ENCODE data around the gene PPARA.

Gene PPARA

DNA sequence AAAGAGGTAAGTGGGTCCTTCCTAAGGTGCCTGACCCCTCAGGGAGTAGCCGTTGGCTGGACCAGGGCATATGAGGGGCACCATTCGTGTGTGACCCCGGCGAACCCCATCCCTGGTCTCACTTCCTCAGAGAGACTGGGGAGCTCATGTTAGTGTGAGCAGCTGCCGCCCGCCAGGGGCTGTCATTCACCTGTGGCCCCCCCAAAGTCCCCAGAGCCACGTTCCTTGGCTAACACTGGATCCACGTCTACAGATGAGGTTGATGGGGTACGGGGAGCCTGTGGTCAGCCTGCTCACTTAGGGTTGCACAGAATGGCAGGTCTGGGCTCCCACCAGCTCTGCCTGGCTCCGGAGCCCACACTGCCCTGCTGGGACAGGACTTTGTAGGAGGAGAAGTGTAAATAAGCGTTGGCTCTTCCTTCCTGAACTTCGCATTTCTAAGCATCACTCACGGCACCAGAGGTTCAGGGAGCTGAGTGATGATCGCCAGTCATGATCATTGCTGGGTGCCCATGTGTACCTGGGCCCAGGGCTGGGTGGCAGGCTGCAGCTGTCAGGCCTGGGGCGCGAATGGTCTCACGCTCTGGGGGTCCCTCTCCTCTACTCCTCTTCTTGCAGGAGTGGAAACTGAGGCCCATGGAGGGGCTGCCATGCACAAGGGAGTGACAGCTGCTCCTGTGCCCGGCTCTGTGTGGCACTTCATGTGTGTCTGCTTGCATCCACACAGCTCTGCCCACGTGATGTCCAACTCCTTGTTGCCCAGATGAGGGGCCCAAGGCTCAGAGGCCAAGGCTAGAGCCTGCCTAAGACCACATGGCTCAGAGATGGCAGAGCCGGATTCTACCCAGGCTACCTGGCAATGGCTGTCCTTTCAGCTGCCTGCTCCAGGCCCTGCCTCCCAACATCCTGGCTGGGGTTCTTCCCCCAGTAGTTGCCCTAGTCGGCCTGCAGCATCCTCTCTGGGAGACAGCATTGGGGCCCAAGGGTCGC lies 128.6 kb downstream of the PPARA start:
- TF ChIP-seq CTCF (IDR thresholded peaks at IDR 0.05; ENCODE audit: extremely low read depth, insufficient read depth, missing control alignments): no peak
- in situ Hi-C loops (cut with MboI; ENCODE audit: low pct_unique_long_range_greater_than_20kb, low sequenced_read_pairs, unreplicated experiment): no loop called here
- no peak for DNase-seq (ENCODE audit: low spot score)

- DNase-seq (ENCODE audit: low spot score): no peak
- TF ChIP-seq CTCF (IDR thresholded peaks at IDR 0.05; ENCODE audit: extremely low read depth, insufficient read depth, missing control alignments): no peak
- in situ Hi-C loops (cut with MboI; ENCODE audit: low pct_unique_long_range_greater_than_20kb, low sequenced_read_pairs, unreplicated experiment): no loop called here
Measured at GRCh38 chr22:46280063-46280817, 129.9 kb downstream of the PPARA start.

- in situ Hi-C loops (cut with MboI; ENCODE audit: low pct_unique_long_range_greater_than_20kb, low sequenced_read_pairs, unreplicated experiment): no loop called here
- DNase-seq (ENCODE audit: low spot score): no peak
- TF ChIP-seq CTCF (IDR thresholded peaks at IDR 0.05; ENCODE audit: extremely low read depth, insufficient read depth, missing control alignments): no peak
Measured at GRCh38 chr22:46280999-46281623, 130.8 kb downstream of the PPARA start.

- no peak for TF ChIP-seq CTCF (IDR thresholded peaks at IDR 0.05; ENCODE audit: extremely low read depth, insufficient read depth, missing control alignments)
- in situ Hi-C loops (cut with MboI; ENCODE audit: low pct_unique_long_range_greater_than_20kb, low sequenced_read_pairs, unreplicated experiment): no loop called here
- DNase-seq (ENCODE audit: low spot score): no peak
Measured at GRCh38 chr22:46281866-46282678, 131.7 kb downstream of the PPARA start.

DNA sequence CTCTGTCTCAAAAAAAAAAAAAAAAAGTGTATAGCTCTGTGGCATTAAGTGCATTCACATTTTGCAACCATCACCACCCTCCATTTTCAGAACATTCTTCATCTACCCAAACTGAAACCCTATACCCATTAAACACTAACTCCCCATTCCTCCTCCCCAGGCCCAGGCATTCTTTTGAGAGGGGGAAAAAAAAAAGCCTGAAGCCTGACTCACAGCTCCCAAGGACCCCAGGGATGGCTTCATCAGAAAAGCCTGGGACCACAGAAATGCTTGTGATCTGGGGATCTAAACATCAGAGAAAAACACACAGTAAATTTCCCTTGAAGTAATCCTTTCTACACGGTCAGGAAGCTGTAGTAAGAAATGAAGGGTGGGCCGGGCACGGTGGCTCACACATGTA lies 135.7 kb downstream of the PPARA start:
- no peak for TF ChIP-seq CTCF (IDR thresholded peaks at IDR 0.05; ENCODE audit: extremely low read depth, insufficient read depth, missing control alignments)
- no peak for DNase-seq (ENCODE audit: low spot score)
- in situ Hi-C loops (cut with MboI; ENCODE audit: low pct_unique_long_range_greater_than_20kb, low sequenced_read_pairs, unreplicated experiment): no loop called here

All from GM13977 (cell line).